ENCODE data around the gene SLC6A1. TPM values are rescaled to one million over a fixed set of nuclear protein-coding genes. Genes with fewer than 3 reads are reported as not detected.

The SLC6A1 gene
- total RNA-seq, 1 experiment from 2014 or later: not detected

DNA sequence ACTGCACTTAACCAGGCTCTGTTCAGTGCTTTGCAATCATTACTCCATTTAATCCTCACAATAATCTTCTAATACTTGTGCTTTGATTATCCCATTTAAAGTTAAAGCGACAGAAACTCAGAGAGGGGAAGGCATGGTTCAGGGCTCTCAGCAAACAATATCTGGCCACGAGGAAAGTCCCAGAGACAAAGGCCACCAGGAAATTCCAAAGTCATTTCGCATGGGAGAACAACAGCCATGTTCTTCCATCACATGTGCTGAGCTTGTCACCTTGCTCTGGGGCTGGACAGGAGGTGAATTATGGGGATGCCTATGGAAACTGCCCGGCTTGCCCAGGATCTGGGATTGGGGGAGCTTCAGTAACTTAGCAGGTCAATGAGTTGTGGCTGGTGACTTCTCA lies 95.5 kb downstream of the SLC6A1 start:
- no peak for DNase-seq (ENCODE audit: extremely low read depth, low read depth)

DNA sequence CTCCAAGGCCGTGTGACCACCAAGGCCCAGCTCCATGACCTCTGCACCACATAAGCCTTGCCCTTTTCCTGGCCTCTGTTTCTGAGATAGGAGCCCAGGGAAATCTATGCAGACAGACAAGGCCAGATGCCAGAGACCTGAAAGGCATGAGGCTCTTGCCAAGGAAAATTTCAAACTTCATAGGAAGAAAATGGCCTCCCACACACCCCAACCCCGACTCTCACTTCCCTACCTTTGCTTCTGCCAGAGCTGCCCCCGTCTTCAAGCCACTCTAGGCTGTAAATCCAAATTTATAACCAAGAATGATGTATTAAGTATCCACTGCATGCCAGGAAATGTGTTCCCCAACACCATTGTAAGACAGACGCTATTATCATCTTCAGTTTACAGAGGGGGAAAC lies 96.3 kb downstream of the SLC6A1 start:
- no peak for DNase-seq (ENCODE audit: extremely low read depth, low read depth)

Other genes starting within 250 kb of the SLC6A1 start
- 0.02 TPM in 1 of 2 replicates, not detected in the other for gene SLC6A11, start 176.5 kb upstream of the SLC6A1 start, total RNA-seq (2014; rRNA removed; shearing (Covaris generic))
- 4.5 and 5.8 TPM in 2 replicates for gene HRH1, start 161.7 kb downstream of the SLC6A1 start, total RNA-seq (2014; rRNA removed; shearing (Covaris generic))

Data from NCI-H460 (cell line).